Neural crest cell (in vitro differentiated cells): Measurements from ENCODE around the gene FZD4. TPM values are rescaled to one million over a fixed set of nuclear protein-coding genes. Genes with fewer than 3 reads are reported as not detected.

ENCODE experiments used
- DNase-seq: peaks from one replicate; pipeline ENCODE4 v3.0.0; 2021; ENCODE audit warnings: low read depth, mixed read lengths, low spot score
- H3K27ac Mint-ChIP-seq: one replicate; pipeline ENCODE4 v1.8.0; 2021; ENCODE audit warnings: mild to moderate bottlenecking, mixed read lengths; ENCODE audit not compliant: unreplicated experiment
- H3K27me3 Mint-ChIP-seq: 2 replicates; pipeline ENCODE4 v1.8.0; 2021; ENCODE audit warnings: low read depth, mild to moderate bottlenecking, mixed read lengths
- H3K36me3 Mint-ChIP-seq: 2 replicates; pipeline ENCODE4 v1.8.0; 2021; ENCODE audit warnings: low read depth, mild to moderate bottlenecking, mixed read lengths
- H3K4me1 Mint-ChIP-seq: 2 replicates; pipeline ENCODE4 v1.8.0; 2021; ENCODE audit warnings: mixed read lengths
- H3K4me3 Mint-ChIP-seq: one replicate; pipeline ENCODE4 v1.8.0; 2021; ENCODE audit warnings: mild to moderate bottlenecking, mixed read lengths
- H3K9me3 Mint-ChIP-seq: 2 replicates; pipeline ENCODE4 v1.8.0; 2021; ENCODE audit warnings: mixed read lengths
- total RNA-seq: library from RNA; stranded (reverse); gene quantifications from 2 replicates; pipeline ENCODE4 v1.2.1, GENCODE V29; 2021
- TF ChIP-seq, protein P1 (sequence below): fragments of 200-600 bp; sonication (generic); conservative IDR thresholded peaks from 2 replicates; pipeline ENCODE4 v1.5.0; 2021; ENCODE audit warnings: antibody characterized with exemption, mild to moderate bottlenecking

Gene FZD4
- total RNA-seq, 1 donor from 2014 or later: 4.1 TPM

DNA sequence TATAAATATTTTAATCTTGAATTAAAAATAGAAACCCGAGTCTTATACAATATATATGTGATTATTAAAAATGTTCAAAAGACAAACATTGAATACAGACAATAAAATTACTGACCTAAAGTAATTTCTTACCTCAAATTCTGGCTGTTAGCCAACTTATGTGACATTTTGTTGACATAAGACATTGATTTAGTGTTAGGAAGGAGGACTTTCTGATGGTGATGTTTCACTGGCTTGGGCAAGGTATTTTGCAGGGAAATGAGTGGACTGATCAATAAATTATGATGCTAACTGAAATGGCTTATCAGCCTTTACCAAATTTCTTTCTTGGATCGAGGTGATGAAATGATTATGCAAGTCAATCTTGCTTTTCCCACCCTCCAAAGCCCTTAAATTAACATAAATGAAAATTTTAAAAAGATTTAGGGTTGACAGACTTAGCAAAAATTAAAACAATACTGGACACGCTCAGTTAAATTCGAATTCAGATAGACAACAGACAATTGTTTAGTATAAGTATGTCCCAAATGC lies 33.2 kb upstream of the FZD4 start:
- no peak overlapping the region for H3K4me3 Mint-ChIP-seq
- TF ChIP-seq, protein P1, sequence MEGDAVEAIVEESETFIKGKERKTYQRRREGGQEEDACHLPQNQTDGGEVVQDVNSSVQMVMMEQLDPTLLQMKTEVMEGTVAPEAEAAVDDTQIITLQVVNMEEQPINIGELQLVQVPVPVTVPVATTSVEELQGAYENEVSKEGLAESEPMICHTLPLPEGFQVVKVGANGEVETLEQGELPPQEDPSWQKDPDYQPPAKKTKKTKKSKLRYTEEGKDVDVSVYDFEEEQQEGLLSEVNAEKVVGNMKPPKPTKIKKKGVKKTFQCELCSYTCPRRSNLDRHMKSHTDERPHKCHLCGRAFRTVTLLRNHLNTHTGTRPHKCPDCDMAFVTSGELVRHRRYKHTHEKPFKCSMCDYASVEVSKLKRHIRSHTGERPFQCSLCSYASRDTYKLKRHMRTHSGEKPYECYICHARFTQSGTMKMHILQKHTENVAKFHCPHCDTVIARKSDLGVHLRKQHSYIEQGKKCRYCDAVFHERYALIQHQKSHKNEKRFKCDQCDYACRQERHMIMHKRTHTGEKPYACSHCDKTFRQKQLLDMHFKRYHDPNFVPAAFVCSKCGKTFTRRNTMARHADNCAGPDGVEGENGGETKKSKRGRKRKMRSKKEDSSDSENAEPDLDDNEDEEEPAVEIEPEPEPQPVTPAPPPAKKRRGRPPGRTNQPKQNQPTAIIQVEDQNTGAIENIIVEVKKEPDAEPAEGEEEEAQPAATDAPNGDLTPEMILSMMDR: no peak
- peaks cover 12% of the 10 kb centered on the region for H3K4me1 Mint-ChIP-seq
- no peak overlapping the region for H3K27ac Mint-ChIP-seq
- H3K9me3 Mint-ChIP-seq: no peaks in the 10 kb centered on the region
- no peaks in the 10 kb centered on the region for H3K27me3 Mint-ChIP-seq
- DNase-seq: no peak
- H3K36me3 Mint-ChIP-seq: no peaks in the 10 kb centered on the region

DNA sequence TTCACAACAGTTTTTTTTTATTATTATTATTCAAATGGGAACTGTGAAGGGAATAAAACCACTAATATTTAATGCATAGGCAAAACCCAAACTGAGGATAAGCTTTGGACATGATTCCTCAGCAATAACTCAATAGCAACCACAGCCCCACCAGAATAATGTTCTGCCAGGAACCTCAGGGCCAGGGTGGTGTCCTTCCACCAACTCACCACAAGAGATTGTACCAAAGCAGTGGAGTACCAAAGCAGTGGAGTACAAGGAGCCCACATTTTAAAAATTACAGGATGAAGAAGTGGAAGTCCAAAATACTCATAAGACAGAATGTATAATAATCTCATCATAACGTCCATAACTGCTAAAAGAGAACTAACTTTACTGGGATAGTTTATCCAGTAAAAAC lies 32.5 kb upstream of the FZD4 start:
- H3K27ac Mint-ChIP-seq: no peak overlapping the region
- H3K27me3 Mint-ChIP-seq: no peaks in the 10 kb centered on the region
- DNase-seq: no peak

GRCh38 chr11:86984701-86985100 lies 29.5 kb upstream of the FZD4 start:
- no peaks in the 10 kb centered on the region for H3K4me1 Mint-ChIP-seq
- no peaks in the 10 kb centered on the region for H3K36me3 Mint-ChIP-seq
- no peak for DNase-seq
- no peak overlapping the region for H3K4me3 Mint-ChIP-seq
- H3K27me3 Mint-ChIP-seq: no peaks in the 10 kb centered on the region
- no peaks in the 10 kb centered on the region for H3K9me3 Mint-ChIP-seq
- TF ChIP-seq, protein P1: no peak
- no peak overlapping the region for H3K27ac Mint-ChIP-seq

More for the DNA sequence above, 32.5 kb upstream of the FZD4 start:
- TF ChIP-seq, protein P1: no peak
- H3K36me3 Mint-ChIP-seq: no peaks in the 10 kb centered on the region
- H3K9me3 Mint-ChIP-seq: no peaks in the 10 kb centered on the region
- H3K4me3 Mint-ChIP-seq: no peak overlapping the region
- peaks cover 5% of the 10 kb centered on the region for H3K4me1 Mint-ChIP-seq

GRCh38 chr11:86983021-86983488 lies 27.9 kb upstream of the FZD4 start:
- Mint-ChIP-seq H3K4me1 (peaks cover 6% of the 10 kb centered on the region), H3K4me3 (no peak overlapping the region), H3K27me3 (no peaks in the 10 kb centered on the region), H3K27ac (no peak overlapping the region), H3K36me3 (no peaks in the 10 kb centered on the region), H3K9me3 (peaks cover 2% of the 10 kb centered on the region)
- no peak for DNase-seq
- TF ChIP-seq, protein P1: no peak

GRCh38 chr11:86981777-86982540 lies 26.8 kb upstream of the FZD4 start:
- Mint-ChIP-seq H3K27ac (peak overlapping the region; percentile 63), H3K27me3 (no peaks in the 10 kb centered on the region), H3K4me3 (no peak overlapping the region), H3K36me3 (no peaks in the 10 kb centered on the region), H3K9me3 (peaks cover 2% of the 10 kb centered on the region), H3K4me1 (peaks cover 6% of the 10 kb centered on the region)
- no peak for DNase-seq
- TF ChIP-seq, protein P1: no peak
